Lung microvascular endothelial cell (primary cell): ENCODE measurements around the gene LILRB4. TPM values are rescaled to one million over a fixed set of nuclear protein-coding genes. Genes with fewer than 3 reads are reported as not detected.
"Not testable (repeated sequence)": the region's sequence is repeated elsewhere in the genome, so short reads cannot be mapped to it uniquely, and the experiment has no call there.

Experiments
- DNase-seq, 2 donors: peaks; one replicate each; pipeline versions ENCODE4 v3.0.0 to v3.0.0-alpha.2; 2010; ENCODE audit warnings: low read depth in 2 of 2
- total RNA-seq: library from RNA; depleted of rRNA; stranded (reverse); fragments of >200 nt; gene quantifications from 2 replicates; pipeline ENCODE4 v1.2.1, GENCODE V29; 2014

LILRB4 gene
- total RNA-seq, result not detected in 2 replicates

DNA sequence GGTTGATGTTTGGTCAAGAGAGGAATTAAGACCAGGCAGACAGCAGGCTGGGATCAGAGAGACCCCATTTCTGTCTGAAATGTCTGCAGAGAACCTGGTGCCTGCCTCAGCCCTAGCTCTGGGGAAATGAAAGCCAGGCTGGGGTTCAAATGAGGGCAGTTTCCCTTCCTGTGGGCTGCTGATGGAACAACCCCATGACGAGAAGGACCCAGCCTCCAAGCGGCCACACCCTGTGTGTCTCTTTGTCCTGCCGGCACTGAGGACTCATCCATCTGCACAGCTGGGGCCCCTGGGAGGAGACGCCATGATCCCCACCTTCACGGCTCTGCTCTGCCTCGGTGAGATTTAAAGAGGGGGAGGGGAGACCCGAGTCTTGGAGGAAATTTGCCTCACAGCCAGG, at the start of gene LILRB4:
Gene LILRB4 (plus strand): TSS at position 256 of the 400 bp plus-strand sequence. CDS start 49 bp downstream, at position 305.
- no peak for DNase-seq

DNA sequence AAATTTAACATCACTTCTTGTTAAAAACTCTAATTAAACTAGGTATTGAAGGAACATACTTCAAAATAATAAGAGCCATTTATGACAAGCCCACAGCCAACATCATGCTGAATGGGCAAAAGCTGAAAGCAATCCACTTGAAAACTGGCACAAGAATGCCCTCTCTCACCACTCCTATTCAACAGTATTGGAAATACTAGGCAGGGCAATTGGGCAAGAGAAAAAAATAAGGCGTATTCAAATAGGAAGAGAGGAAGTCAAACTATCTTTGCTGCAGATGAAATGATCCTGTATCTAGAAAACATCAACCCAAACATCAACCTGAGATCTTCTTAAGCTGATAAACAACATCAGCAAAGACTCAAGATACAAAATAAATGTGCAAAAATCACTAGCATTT, 48.1 kb upstream of the LILRB4 start:
- DNase-seq, result no peak

DNA sequence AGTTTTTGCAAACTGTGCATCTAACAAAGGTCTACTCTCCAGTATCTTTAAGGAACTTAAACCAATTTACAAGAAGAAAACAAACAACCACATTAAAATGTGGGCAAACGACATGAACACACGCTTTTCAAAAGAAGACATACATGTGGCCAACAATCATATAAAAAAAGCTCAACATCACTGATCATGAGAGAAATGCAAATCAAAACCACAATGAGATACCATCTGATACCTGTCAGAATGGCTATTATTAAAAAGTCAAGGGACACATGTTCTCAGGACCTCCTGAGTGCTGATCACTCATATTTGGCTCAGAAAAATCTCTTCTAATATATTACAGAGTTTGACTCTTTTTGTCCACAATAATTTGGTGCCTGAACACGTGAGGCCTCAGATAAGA, 46.7 kb upstream of the LILRB4 start:
- no peak for DNase-seq

DNA sequence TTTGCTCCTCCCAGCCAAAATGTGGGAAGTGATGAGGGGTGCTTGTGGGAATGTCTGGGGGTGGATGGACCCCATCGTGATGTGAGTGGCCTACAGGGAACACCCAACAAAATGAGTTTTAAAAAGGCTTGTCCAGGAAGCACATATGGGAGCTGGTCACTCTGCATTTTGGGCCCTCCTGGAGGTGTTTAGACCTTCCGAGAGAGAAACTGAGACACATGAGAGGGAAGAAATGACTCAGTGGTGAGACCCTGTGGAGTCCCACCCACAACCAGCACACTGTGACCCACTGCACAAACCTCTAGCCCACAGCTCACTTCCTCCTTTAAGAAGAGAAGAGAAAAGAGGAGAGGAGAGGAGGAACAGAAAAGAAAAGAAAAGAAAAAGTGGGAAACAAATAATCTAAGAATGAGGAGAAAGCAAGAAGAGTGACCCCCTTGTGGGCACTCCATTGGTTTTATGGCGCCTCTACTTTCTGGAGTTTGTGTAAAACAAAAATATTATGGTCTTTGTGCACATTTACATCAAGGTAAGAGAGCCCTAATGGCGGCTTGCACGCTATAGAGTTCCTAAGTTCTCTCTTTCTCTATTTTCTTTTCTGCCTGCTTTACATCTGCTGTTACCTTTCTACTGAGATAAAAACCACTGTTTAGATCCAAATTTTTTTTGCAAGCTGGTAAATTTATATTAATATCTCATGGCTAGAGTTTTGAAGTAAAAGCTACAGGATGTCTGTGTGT, 45.8 kb upstream of the LILRB4 start:
- no peak for DNase-seq

DNA sequence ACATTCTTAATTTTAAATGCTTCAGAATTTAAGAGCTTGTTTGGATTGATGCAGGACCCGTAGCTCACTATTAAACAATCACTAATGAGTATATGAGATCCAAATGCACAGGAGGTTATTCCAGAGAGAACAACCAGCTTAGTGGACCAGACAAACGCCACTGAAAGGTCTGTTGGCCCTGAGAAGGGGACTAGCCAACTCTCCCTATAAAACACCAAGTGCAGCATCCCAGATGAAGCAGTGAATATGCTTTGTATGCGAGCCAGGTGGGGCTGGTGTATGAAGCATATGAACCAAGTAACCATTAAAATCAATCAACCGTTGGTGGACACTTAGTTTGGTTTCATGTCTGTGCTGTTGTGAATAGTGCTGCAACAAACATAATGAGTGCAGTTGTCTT, 42.3 kb upstream of the LILRB4 start:
- no peak for DNase-seq

DNA sequence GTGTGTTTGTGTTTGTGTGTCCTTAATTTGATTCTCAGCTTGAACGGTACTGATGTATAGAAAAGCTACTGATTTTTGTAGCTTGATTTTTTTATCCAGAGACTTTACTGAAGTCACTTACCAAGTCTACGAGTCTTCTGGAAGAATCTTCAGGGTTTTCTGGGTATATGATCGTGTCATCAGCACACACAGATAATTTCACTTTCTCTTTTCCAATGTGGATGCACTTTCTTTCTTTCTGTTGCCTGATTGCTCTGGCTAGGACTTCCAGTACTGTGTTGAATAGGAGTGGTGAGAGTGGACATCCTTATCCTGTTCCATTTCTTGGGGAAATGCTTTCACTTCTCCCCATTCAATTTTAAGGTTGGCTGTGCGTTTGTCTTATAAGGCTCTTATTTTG, 40.4 kb upstream of the LILRB4 start:
- DNase-seq, result no peak

DNA sequence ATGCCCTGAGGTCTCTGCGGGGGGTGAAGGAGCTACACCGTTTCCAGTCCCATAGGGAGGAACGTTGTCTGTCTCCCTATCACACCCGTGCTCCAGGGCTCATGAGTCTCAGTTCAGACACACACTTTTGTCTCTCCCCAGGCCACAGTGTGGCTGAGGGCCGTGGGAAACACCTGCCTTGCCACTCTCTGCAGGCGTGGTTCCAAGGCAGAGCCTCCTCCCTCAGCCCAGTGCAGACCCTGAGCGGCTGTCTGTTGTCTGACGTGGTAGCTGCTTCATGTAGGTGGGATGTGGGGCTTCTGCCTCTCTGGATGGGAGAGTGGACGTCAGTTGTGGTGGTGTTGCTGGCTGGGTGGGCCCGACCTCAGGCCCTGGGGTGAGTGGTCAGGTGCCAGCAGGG, 38.6 kb upstream of the LILRB4 start:
- DNase-seq, result not testable (repeated sequence)

DNA sequence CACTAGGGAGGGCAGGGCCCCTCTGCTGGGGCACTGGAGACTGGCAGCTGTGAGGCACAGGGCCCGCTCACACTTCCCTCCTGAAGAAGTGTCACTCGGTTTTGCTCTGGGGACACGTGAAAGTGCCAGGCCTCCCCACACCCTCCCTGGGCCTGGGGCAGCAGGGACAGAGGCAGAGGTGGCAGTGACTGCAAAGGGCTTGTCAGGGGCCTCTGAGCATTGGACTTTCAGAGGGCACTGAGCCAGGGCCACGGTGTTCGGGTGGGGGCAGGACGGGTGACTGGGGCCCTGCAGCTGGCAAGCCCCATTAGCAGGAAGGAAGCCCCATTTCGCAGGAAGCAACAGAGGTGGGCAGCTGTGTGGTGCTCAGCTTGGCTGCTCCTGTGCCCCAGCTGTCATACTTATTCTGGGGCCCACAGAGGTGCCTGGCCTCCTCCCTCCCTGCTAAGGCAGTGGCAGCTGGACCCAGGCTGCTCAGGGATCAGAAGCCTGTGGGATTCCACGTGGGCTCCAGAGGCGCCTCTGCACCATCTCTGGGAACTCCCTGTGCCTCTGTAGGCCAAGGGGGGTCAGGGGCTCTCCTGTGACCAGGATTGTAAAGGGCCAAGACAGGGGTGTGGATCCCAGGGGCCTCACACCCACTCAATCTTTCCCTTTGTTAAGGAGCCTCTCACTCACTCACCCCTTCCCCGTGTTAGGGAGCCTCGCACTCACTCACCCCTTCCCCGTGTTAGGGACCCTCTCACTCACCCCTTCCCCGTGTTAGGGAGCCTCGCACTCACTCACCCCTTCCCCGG, 37.7 kb upstream of the LILRB4 start:
- DNase-seq, result not testable (repeated sequence)

DNA sequence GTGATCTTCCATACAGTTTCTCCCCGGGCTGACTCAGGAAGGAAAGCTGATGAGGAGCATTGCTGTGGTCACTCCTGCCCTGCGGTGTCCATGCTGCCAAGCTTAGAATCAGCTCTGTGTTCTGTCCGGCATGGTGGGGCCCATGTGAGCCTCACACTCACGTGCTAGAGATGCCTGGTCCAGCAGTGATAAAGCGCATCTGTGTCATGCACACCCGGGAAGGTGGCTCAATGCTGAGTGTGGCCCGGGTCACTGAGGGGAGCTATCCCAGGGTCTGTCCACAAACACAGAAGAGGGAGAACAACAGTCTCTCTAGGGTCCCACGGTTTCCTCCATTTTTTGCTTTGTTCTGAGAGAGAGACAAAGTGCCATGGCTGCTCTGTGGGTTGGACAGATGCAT, 36.0 kb upstream of the LILRB4 start:
- DNase-seq, result no peak

DNA sequence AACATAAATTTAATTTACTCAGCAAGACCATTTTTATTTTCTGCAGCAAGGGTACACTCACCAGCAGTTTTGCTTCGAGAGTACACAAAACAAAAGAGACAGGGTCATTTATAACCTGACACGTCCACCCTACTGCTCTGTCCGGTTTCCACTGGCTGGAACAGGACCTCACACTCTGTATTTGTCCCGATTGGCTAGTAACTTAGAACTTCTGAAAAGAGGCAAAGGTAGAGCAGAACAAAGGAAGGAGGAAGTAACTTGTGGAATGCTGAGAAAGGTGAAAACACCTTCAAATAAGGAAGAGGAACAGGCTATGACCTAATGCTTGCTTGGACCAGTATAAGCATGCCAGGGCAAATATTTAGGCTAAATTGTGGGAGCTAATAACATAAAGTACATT, 34.9 kb upstream of the LILRB4 start:
- DNase-seq, result not testable (repeated sequence)

DNA sequence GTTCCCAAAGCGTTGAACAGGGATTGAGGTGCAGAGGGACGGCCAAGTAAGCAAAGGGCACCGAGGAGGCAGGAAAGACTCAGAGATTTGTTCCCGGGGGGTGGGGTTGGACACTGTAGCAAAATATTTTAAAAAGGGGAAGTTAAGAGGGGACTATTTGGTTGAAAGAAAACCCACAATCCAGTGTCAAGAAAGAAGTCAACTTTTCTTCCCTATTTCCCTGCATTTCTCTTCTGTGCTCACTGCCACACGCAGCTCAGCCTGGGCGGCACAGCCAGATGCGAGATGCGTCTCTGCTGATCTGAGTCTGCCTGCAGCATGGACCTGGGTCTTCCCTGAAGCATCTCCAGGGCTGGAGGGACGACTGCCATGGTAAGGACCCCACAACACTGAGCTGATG, 32.5 kb upstream of the LILRB4 start, which contains the start of gene LILRB1:
Gene LILRB1 (plus strand): TSS at position 223 of the 400 bp plus-strand sequence. CDS start 590 bp downstream, outside the sequence.
- not testable (repeated sequence) for DNase-seq

DNA sequence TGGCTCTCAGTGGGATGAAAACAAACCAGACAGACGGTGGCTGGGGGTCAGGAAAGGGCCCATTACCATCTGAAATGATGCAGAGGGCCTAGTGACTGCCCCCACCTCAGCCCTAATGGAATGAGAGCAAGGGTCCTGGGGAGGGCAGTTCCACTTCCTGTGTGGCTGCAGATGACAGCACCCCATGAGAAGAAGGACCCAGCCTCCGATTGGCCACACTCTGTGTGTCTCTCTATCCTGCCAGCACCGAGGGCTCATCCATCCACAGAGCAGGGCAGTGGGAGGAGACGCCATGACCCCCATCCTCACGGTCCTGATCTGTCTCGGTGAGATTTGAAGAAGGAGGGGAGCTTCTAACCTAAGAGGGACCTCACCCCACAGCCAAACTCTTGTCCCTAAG, 32.0 kb upstream of the LILRB4 start:
- no peak for DNase-seq

DNA sequence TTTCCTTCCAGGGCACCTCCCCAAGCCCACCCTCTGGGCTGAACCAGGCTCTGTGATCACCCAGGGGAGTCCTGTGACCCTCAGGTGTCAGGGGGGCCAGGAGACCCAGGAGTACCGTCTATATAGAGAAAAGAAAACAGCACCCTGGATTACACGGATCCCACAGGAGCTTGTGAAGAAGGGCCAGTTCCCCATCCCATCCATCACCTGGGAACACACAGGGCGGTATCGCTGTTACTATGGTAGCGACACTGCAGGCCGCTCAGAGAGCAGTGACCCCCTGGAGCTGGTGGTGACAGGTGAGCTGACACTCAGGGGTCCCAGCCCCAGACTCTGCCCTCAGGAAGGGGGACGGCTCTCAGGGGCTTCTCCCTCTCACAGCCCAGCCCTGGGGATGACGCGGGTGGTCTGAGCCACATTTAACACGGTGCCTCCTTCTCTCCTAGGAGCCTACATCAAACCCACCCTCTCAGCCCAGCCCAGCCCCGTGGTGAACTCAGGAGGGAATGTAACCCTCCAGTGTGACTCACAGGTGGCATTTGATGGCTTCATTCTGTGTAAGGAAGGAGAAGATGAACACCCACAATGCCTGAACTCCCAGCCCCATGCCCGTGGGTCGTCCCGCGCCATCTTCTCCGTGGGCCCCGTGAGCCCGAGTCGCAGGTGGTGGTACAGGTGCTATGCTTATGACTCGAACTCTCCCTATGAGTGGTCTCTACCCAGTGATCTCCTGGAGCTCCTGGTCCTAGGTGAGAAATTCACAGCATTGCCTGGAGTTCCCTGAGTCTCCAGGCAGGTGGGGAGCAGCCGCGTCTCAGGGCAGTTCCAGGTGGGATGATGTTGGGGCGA, 31.1 kb upstream of the LILRB4 start:
- DNase-seq, result not testable (repeated sequence)

DNA sequence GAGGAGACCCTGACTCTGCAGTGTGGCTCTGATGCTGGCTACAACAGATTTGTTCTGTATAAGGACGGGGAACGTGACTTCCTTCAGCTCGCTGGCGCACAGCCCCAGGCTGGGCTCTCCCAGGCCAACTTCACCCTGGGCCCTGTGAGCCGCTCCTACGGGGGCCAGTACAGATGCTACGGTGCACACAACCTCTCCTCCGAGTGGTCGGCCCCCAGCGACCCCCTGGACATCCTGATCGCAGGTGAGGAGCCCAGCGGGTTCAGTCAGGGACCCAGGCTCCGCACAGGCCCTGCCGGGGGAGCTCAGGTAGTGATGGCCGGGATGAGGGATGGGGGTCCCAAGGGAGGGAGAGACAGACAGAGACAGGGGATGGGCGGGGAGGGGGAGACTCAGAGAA, 30.3 kb upstream of the LILRB4 start:
- not testable (repeated sequence) for DNase-seq

DNA sequence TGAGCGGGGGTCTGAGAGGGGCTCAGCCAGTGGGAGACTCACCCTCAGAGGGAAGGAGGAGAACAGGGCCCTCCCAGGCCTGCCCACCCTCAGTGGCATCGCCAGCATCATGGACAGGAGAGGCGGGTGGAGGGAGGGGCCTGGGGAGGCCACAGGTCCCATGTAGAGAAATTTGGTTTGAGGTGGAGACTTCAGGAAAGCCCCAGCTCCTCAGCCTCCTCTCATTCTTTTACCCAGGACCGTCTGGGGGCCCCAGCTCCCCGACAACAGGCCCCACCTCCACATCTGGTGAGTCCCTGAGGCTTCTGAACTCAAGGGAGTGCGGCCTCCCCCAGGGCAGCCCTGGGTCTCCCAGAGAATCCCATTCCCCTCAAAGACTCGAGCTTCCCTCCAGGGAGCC, 29.4 kb upstream of the LILRB4 start:
- DNase-seq, result no peak

DNA sequence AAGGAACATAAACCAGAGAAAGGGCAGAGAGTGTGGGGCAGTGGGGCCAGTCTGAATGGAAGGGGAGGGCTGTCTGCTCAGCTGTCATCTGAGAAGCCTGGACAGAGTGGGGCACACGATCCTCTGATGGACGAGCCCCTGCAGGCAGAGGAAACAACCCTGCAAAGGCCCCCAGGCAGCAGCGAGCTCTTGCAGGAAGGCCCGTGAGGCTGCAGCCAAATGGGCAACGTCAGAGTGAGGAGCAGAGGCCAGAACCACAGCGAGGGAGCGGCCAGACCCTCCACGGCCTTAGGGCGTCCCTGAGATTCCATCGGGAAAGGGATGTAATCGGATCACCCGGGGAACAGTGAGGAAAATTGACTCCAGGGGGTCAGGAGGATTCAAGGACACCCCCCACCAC, 26.7 kb upstream of the LILRB4 start:
- DNase-seq, result not testable (repeated sequence)

DNA sequence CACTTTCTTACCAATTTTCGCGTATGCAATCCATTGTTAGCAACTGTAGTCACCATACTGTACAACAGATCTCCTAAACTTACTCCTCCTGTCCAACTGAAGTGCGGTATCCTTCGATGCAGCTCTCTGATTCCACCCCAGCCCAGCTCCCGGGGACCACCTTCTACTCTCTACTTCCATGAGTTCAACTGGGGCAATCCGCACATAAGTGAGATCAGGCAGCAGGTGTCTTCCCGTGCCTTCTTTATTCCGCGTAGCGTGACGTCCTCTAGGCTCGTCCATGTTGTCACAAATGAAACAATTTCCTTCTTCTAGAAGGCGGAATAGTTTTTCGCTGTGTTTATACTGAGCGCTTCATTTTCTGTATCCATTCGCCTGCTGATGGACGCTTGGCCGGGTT, 24.1 kb upstream of the LILRB4 start:
- no peak for DNase-seq

DNA sequence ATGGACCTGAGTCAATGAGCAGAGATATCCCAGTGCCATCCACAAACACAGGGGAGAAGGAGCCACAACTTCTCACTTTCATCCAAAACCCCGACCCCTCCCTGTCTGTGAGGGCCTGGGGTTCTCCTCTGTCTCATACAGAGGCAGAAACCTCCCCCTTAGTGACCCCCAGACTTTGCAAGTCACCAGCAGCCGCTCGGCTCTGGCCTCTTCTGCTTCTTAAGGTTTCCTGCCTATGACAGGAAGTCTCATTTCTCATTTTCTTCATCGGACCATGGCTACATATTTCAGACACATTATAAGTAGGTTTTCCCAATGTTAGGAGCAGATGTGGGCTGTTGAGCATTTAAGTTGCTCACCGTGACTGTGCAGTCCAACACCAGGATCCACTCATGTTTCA, 19.8 kb upstream of the LILRB4 start:
- DNase-seq, result not testable (repeated sequence)

DNA sequence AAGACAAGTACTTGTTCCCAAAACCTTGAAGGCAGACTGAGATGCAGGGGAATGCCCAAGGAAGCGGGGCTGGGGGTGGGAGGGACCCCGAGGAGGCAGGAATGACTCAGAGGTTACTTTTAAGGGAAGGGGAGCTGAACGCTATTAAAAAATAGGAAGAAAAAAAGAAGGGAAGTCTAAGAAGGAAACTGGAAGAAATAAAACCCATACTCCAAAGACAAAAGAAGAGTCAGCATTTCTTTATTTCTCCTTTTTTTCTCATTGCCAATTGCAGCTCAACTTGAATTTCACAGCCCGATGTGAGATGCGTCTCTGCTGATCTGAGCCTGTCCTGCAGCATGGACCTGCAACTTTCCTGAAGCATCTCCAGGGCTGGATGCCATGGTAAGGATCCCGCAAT, 19.2 kb upstream of the LILRB4 start:
- not testable (repeated sequence) for DNase-seq

DNA sequence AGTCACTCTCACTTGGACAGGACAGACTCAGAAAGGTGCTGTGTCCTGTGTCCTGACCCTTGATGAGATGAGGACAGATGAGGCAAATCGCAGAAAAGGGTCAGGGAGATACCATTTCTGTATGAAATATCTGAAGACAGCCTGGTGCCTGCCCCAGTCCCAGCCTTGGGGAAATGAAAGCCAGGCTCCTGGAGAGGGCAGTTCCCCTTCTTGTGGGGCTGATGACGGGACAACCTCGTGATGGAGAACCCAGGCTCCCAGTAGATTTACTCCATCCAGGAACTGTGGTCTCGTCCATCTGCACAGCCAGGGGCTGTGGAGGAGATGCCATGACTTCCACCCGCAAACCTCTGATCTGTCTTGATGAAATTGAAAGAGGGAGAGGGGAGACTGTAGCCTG, 18.7 kb upstream of the LILRB4 start:
- DNase-seq, result no peak

DNA sequence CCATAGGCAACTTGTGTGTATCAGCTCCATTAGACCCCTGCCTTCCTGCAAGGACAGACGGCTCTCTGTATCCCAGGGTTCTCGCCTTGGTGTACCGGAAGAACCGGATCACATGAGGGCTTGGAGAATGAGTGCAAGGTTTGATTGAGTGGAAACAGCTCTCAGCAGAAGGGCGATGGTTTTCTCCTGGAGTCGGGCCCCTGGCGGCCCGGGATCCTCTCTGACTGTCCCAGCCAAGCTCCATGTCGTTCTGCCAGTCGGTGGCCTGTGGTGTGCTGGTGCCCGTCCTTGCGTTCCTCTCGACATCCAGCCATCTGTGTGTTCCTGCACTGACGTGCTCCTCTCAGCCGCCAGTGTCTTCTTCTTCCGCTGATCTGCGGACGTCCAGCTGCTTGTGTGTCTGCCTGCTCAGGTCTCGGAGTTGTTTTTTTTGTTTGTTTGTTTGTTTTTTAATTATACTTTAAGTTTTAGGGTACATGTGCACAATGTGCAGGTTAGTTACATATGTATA, 16.4 kb upstream of the LILRB4 start:
- no peak for DNase-seq

DNA sequence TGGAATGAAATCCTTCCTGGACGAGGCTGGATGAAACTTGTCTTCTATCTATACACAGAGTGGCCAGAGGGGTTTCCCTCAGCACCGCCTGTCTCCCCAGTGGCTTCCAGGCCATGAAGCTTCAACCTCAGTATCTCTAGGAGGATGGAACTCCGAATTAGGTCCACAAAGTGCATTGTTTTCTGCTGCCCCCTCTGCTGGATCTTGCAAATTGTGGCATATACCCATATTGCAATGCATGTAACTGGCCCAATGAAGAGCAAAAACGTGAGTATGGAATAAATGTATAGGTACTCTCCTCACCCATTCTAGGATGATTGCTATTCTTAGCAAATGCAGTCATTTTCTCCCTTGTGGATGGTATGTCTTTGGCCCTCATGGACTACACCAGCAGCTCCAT, 14.7 kb upstream of the LILRB4 start:
- no peak for DNase-seq
